ENCODE results near the gene TUT1.
"Not testable (repeated sequence)": the region's sequence is repeated elsewhere in the genome, so short reads cannot be mapped to it uniquely, and the experiment has no call there.

DNA sequence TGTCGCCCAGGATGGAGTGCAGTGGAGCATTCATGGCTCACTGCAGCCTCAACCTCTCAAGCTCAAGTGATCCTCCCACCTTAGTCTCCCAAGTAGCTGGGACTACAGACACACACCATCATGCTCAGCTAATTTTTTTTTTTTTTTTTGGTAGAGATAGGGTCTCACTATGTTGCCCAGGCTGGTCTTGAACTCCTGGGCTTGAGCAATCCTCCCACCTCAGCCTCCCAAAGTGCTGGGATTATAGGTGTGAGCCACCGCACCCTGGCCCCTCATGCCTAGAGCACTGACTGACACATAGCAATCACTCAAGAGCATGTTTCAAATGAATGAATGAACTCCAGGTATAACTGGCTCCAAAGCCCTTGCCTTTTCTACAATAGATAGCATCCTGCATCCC lies 40.8 kb downstream of the TUT1 start:
- TF ChIP-seq, protein P1, sequence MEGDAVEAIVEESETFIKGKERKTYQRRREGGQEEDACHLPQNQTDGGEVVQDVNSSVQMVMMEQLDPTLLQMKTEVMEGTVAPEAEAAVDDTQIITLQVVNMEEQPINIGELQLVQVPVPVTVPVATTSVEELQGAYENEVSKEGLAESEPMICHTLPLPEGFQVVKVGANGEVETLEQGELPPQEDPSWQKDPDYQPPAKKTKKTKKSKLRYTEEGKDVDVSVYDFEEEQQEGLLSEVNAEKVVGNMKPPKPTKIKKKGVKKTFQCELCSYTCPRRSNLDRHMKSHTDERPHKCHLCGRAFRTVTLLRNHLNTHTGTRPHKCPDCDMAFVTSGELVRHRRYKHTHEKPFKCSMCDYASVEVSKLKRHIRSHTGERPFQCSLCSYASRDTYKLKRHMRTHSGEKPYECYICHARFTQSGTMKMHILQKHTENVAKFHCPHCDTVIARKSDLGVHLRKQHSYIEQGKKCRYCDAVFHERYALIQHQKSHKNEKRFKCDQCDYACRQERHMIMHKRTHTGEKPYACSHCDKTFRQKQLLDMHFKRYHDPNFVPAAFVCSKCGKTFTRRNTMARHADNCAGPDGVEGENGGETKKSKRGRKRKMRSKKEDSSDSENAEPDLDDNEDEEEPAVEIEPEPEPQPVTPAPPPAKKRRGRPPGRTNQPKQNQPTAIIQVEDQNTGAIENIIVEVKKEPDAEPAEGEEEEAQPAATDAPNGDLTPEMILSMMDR (IDR thresholded peaks at IDR 0.05) = not testable (repeated sequence)
- not testable (repeated sequence) for TF ChIP-seq POLR2A (IDR thresholded peaks at IDR 0.05)

All from prostate gland (tissue), 2 donors.